Hepatocyte (in vitro differentiated cells): ENCODE data around the gene SERINC2.
"Not testable (repeated sequence)": the region's sequence is repeated elsewhere in the genome, so short reads cannot be mapped to it uniquely, and the experiment has no call there.

ENCODE experiments used
- EZH2 ChIP-seq: fragments of 200-600 bp; sonication (generic); IDR thresholded peaks from 2 replicates; pipeline ENCODE4 v1.6.1; 2016; ENCODE audit warnings: antibody characterized with exemption, mild to moderate bottlenecking, borderline replicate concordance
- EZH2phosphoT487 ChIP-seq: fragments of 200-600 bp; sonication (generic); IDR thresholded peaks from one replicate; pipeline ENCODE4 v1.6.1; 2018; ENCODE audit warnings: antibody characterized with exemption, mild to moderate bottlenecking, low read depth, moderate library complexity; ENCODE audit not compliant: unreplicated experiment, severe bottlenecking
- TF ChIP-seq, protein P1 (sequence below): fragments of 200-600 bp; sonication (generic); IDR thresholded peaks from 2 replicates; pipeline ENCODE4 v1.5.1; 2016; ENCODE audit warnings: antibody characterized with exemption, mild to moderate bottlenecking; ENCODE audit not compliant: poor library complexity

DNA sequence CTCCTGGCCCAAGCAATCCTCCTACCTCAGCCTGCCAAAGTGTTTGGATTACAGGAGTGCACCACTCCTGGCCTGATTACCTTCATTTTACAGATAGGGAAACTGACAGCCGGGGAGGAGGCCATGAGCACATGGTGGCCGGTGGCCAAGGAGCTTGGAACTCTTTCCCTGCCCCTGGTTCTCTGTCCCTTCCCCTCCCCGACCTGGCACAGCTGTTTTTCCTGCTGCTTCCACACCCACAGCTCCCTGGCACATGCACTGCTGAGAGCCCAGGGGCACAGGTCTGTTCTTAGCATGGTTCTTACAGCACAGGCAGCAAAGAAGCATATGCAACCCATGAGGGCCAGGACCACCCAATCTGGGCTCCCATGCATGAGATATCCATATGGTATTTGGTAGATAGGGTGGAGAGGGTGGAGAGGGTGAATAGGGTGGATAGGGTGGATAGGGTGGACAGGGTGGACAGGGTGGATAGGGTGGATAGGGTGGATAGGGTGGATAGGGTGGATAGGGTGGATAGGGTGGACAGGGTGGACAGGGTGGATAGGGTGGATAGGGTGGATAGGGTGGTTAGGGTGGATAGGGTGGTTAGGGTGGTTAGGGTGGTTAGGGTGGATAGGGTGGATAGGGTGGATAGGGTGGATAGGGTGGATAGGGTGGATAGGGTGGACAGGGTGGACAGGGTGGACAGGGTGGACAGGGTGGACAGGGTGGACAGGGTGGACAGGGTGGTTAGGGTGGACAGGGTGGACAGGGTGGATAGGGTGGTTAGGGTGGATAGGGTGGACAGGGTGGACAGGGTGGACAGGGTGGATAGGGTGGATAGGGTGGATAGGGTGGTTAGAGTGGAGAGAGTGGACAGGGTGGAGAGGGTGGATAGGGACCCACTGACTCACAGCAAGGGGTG is 18.6 kb downstream of the SERINC2 start:
- TF ChIP-seq, protein P1, sequence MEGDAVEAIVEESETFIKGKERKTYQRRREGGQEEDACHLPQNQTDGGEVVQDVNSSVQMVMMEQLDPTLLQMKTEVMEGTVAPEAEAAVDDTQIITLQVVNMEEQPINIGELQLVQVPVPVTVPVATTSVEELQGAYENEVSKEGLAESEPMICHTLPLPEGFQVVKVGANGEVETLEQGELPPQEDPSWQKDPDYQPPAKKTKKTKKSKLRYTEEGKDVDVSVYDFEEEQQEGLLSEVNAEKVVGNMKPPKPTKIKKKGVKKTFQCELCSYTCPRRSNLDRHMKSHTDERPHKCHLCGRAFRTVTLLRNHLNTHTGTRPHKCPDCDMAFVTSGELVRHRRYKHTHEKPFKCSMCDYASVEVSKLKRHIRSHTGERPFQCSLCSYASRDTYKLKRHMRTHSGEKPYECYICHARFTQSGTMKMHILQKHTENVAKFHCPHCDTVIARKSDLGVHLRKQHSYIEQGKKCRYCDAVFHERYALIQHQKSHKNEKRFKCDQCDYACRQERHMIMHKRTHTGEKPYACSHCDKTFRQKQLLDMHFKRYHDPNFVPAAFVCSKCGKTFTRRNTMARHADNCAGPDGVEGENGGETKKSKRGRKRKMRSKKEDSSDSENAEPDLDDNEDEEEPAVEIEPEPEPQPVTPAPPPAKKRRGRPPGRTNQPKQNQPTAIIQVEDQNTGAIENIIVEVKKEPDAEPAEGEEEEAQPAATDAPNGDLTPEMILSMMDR: not testable (repeated sequence)
- TF ChIP-seq EZH2, EZH2phosphoT487: not testable (repeated sequence)
